NCI-H1694 treated with DMSO at 0.1 percent for 48 hours (cell line): Measurements from ENCODE around the gene ZNF775.

Experiments
- DNase-seq: peaks from one replicate; lab custom pipeline; 2025; lab: John Stamatoyannopoulos, UW

The ZNF775 gene

DNA sequence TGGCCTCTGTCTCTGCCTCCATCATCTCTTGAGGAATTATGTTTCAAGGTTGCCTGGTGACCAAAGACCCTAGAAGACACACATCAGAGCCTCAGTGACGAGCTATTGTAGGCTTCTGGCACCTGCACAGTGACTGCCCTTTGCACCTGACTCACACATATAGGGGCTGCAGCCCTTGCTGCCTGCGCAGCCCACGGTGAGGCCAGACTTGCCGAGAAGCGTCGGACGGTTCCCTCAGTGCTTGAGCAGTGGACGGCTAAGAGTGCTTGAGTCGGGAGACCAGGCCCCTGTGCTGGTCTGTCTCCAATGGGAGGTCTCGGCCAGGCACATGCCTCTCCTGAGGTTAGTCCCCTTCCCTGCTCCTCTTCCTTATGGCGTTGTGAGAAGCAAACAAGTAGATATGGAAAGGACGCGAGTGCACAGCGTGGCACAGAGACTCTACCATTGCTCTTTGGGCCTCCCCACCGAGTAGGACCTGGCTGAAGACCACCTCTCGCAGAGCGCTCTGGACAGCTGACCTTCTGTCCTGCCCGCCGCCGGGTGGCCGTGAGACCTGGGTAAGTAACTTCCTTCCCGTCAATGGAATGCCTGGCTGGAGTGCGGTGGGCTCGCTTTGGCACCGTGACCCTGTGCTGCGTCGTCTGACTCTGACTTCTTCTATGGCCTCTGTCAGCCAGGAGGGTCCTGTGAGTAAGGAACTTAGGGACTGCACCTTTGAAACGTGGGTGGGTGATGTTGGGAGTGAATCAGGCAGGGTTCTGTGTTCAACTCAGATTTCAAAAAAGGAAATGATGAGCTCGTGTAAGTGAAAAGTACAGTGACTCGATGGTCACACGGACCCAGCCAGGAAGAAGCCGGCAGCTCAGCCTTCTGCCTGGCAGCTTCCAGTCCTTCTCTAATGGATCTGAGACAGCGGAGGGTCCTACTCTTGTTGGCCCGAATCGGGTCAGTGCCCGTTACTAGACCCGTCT, 33.7 kb downstream of the ZNF775 start:
- DNase-seq = no peak

- no peak for DNase-seq
Observed at GRCh38 chr7:150413640-150414081, 34.5 kb downstream of the ZNF775 start.

- no peak for DNase-seq
Observed at GRCh38 chr7:150415161-150416153, 36.3 kb downstream of the ZNF775 start.

- DNase-seq = no peak
Observed at GRCh38 chr7:150417239-150417638, 38.1 kb downstream of the ZNF775 start.

DNA sequence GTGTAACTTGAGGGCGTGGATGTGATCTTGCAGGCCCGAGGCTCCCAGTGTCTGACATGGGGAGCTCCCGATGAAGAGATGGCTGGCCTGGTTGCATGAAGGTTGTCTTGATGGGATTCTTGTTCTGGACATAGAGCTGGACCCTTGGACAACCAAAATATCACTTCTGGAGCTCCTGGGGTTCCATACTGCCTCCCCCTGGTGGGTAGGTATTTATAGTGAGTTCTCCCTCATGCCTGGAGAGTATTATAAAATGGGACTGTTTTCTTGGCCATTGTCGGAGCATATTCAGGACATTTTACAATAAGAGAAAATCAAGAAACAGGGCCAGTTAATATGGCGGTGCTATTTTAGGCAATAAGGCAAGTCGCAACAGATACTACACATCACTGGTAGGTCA, 38.7 kb downstream of the ZNF775 start:
- no peak for DNase-seq

GRCh38 chr7:150420242-150420641, 41.1 kb downstream of the ZNF775 start:
- DNase-seq = no peak

DNA sequence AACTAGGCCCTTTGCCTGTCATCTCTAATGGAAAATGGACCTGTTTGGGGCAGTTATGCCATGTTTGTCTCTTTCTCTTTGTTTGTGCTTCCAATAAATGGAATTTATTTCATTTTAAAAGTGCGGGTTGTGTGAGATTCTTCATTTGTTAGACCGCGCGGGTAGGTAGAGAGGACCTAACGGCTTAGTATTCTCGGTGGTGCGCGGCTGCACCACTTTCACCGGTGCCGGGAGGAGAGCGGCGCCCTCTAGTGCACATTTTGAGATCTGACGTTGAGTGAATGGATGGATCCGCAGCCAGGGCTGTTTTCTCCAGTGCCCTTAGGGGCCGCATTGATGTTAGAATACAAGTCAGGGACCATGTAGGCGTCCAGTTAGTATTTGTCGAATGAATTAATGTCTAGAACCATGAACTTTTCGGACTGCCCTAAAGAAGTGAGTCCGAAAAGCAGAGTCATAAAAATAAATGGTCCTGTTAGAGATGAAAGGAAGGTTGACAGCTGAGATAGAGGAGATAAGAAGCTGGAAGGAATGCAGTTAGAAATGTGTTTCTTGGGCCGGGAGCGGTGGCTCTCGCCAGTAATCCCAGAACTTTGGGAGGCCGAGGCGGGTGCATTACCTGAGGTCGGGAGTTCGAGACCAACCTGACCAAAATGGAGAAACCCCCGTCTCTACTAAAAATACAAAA, 42.0 kb downstream of the ZNF775 start:
- DNase-seq = peak; percentile 79

GRCh38 chr7:150421831-150422230, 42.7 kb downstream of the ZNF775 start:
- DNase-seq = no peak

- no peak for DNase-seq
Observed at GRCh38 chr7:150425670-150426069, 46.5 kb downstream of the ZNF775 start.

- no peak for DNase-seq
Observed at GRCh38 chr7:150428671-150429451, 49.7 kb downstream of the ZNF775 start.

DNA sequence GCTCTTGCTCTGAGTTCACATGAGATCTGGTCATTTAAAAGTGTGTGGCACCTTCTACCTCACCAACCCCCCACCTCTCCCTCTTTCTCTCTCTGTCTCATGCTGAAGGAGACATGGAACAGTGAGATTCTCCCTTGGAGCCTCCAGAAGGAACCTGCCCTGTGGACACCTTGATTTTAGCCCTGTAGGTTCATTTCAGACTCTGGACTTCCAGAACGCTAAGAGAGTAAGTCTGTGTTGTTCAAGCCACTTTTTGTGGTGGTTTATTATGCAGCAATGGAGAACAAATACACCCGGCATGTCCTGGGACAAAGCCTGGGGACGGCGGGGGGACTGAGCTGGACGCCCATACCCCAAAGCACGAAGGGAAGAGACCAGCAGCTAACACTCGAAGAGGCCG, 50.6 kb downstream of the ZNF775 start:
- DNase-seq = no peak

- no peak for DNase-seq
Observed at GRCh38 chr7:150430465-150431085, 51.4 kb downstream of the ZNF775 start.

DNA sequence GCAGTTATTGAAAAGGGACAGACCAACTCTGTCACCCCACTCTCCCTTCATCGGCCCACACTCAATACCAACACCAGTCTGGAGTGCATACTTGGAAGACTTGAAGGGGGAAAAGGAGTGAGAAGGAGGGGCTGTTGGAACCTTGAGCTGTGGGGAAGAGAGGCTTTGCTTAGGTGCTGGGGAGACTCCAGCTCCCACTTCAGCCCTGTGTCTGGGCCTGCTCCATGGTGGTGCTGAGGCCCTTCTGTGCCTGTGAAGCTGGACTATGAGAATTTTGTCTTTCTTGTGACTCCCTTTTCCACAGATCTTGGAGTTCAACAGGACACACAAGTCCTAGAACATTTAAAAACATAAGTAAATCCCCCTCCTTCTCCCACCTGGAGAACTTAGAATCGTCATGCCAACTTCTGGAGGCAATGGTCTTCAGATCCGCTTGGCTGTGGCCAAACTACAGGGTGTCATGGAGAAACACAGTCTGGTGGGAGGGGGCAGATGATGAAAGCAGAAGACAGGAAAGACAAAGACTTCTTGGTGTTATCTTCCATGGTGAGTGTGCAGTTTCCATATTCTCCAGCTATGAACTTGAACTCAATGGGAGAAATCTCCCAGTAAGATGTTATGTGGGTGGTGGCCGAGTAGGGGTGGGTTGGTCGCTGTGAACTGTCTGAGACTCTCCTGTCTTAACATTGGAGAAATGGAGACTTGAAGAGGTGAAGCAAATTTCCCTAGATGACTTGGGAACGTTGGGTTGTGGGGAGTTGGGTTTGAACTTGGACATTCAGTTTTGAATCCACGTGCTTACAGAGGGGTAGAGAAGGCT, 52.9 kb downstream of the ZNF775 start:
- no peak for DNase-seq

DNA sequence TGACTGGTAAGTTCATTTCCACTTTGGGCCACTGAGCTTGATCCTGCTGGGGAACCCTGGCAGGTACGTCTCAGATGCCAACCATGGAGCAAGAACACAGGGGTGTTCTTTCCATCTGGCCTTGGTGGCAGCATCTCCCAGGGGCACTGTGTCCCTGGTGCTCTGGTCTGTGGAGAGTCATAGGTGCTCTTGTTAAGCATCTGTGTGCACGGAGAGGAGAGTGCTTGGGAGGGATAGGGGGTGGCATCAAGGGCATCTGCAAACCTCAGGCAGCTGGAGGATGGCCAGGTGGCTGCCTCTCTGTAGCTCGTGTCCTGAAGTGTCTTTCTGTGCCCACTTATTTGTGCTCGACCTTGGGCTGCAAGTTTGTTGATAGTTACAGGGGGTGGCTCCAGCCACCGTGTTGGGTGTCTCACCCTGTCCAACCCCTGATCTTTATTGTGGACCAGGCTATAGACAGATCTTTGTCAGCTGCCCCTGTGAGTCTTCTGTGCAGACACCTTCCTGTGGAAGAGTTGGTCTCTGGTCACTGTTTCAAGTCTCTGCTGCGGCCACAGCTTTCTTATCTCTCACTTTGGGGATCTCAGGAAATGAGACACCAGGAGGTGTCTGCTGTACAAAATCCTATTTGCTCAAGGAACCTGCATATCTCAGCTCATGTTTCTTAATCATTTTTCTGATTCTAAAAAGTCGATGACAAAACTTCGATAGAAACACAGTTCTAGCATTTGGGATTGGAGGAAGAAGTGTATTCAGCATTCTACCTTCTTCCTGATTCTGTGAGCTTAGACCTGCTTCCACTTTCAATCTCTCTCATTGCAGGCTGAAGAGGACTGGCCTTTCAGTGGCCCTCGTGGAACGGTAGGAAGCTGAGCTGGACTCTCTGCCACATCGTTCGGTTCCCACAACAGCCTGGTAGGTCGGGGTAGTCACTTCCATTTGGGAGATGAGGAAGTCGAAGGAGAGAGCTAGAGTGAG, 54.1 kb downstream of the ZNF775 start:
- no peak for DNase-seq

DNA sequence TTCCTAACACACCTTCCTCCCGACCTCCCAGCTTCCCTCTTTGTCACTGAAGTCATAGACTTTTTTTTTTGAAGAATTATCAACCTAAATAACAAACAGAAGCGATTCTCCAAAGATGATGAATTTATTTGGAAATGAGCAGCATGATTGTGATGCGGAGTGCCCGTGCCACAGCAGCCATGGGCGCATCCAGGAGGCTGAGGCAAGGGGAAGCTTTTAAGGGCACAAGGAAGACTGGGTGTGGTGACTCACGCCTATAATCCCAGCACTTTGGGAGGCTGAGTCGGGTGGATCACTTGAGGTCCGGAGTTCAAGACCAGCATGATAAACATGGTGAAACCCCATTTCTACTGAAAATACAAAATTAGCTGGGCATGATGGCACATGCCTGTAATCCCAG, 55.1 kb downstream of the ZNF775 start:
- DNase-seq = no peak

GRCh38 chr7:150435047-150435389, 55.9 kb downstream of the ZNF775 start:
- no peak for DNase-seq

DNA sequence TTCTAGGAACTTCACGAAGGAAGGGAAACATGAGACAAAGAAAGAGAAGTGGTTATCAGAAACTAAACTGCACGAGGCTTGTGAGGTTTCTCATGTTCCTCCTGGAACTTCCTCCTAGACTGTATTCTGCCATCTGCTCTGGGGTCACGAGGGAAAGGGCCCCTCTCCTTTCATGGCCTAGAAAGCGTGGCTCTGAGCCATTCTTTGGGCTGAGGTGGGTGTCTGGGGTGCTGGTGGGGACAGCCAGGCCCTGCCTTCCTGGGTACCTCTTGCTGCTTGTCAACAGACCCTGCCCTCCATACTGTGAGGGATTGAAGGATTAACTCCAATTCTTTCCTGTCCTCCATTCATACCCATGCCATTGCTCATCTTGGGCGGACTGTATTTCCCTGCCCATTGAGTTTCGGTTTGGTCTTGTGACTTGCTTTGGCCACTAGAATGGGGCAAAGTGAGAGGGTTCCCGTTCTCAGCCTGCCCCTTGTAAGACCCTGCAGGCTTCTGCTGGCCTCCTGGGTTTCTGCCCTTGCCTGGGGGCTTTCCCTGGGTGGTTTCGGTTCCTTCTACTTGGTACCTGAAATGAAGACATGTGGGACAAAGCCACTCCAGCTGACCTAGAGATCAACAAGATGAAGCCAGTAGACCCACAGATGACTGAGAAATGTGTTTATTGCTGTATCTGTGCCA, 56.4 kb downstream of the ZNF775 start:
- no peak for DNase-seq

- DNase-seq = no peak
Observed at GRCh38 chr7:150439967-150440366, 60.8 kb downstream of the ZNF775 start.
